ENCODE data around the gene FIBCD1. TPM values are rescaled to one million over a fixed set of nuclear protein-coding genes. Genes with fewer than 3 reads are reported as not detected.

Gene FIBCD1
- total and polyA plus RNA-seq, 9 of the 15 experiments (the other 6 are each of a cell fraction or from before 2014, with no cell fraction given): 0.53 to 1.2 (median 0.95) TPM; not detected in 4

GRCh38 chr9:130939405-130940026 is 469 bp upstream of the FIBCD1 start:
- H3K4me3 ChIP-seq: peak overlapping the region; percentile 41; the same call in 1 of the 2 replicates
- ATAC-seq (no peak), FAIRE-seq (no peak), DNase-seq (ENCODE audit: extremely low read depth in 1 of 4, low spot score in 3 of 4) (peak in 1 of 4 experiments; percentile 62)
- no peaks in the 10 kb centered on the region for H3K79me2 ChIP-seq (ENCODE audit: control insufficient read depth, insufficient read depth, low read length)
- WGBS (ENCODE audit: insufficient coverage, low coverage, missing lambda C conversion rate): 36% methylated on average over 75 of the region's 75 CpGs
- peak overlapping the region in 1 of 2 experiments; percentile 18; a peak in 1 of 4 replicates for H3K9ac ChIP-seq (ENCODE audit: insufficient read depth in 1 of 2, low read depth in 2 of 2, low read length in 2 of 2)
- H3K9me3 ChIP-seq (replicated peaks; ENCODE audit: control insufficient read depth, insufficient read depth, low read depth, low read length): no peaks in the 10 kb centered on the region
- H4K20me1 ChIP-seq (replicated peaks; ENCODE audit: control insufficient read depth, insufficient read depth, low read length): peaks cover 71% of the 10 kb centered on the region
- H2AFZ ChIP-seq (ENCODE audit: low read depth, low read length): no peak overlapping the region
- peaks cover 6% of the 10 kb centered on the region for H3K9me1 ChIP-seq (ENCODE audit: control insufficient read depth, insufficient read depth, low read length)
- H3K27ac ChIP-seq (ENCODE audit: extremely low read depth, low read depth, low read length): no peak overlapping the region
- no peak overlapping the region for H3K4me2 ChIP-seq (ENCODE audit: insufficient read depth, low read length)
- 0 out of 2 replicates have a peak, but pooled peaks have one; percentile 54 for TF ChIP-seq STAT6 (CRISPR knock-in tag; IDR thresholded peaks at IDR 0.05)
- no peak for TF ChIP-seq PRPF4 (IDR thresholded peaks at IDR 0.05; ENCODE audit: insufficient read depth, low read depth, low read length, poor library complexity, severe bottlenecking)
- H3K36me3 ChIP-seq (ENCODE audit: control insufficient read depth, insufficient read depth, low read length): no peaks in the 10 kb centered on the region
- ChIA-PET POLR2A (interaction anchor here (0.6 to 1.0 kb wide), 7 partner anchors 13 to 104 kb away, joined by 3 to 5 read pairs (median 3); no protein-coding TSS in a partner anchor), CTCF (ENCODE audit: low intra/inter-chr PET ratio) (interaction anchor here (2.5 to 6.7 kb wide), 4 partner anchors 73 to 238 kb away, joined by 10 to 135 read pairs (median 16); no protein-coding TSS in a partner anchor)
- intact Hi-C loops (cut with micrococcal nuclease) (loop anchor here (2.0 kb wide), 1 partner anchor 59 kb away; no protein-coding TSS in a partner anchor), in situ Hi-C loops (cut with MboI) (no loop called here)
- no TSS peak for BruUV-seq (replicated peaks)
- peaks cover 0 to 42% of the 10 kb centered on the region in 2 experiments; a peak in 3 of 5 replicates for H3K4me1 ChIP-seq (replicated peaks in 1 of 2; ENCODE audit: control insufficient read depth in 2 of 2, insufficient read depth in 2 of 2, low read length in 2 of 2)
- peaks cover 65 to 90% of the 10 kb centered on the region in 2 experiments for H3K27me3 ChIP-seq (ENCODE audit: control insufficient read depth in 2 of 2, insufficient read depth in 2 of 2, low read length in 2 of 2)

Measured in K562 (cell line).